Right lobe of liver (tissue), 6 donors: ENCODE results near the gene PTK7. TPM values are rescaled to one million over a fixed set of nuclear protein-coding genes. Genes with fewer than 3 reads are reported as not detected.

Experiments
- ATAC-seq, 4 donors: fragments of 200-7000 bp; cut with Tn5 transposase; one replicate each; pipeline ENCODE4 v1.9.1; 2020; ENCODE audit warnings: mild to moderate bottlenecking in 4 of 4, moderate library complexity in 4 of 4
- DNase-seq, 3 donors: peaks; one replicate each; pipeline ENCODE4 v3.0.0-alpha.2; 2020
- H3K27ac ChIP-seq, 3 donors: fragments of 200-600 bp; one replicate each; pipeline ENCODE4 v1.8.0; 2022
- H3K27me3 ChIP-seq, 2 donors: fragments of 200-600 bp; one replicate each; pipeline ENCODE4 v1.8.0; 2022
- H3K36me3 ChIP-seq, 4 donors: fragments of 200-600 bp; sonication (generic) in 1 of 4; one replicate each; pipeline versions ENCODE4 v1.5.1 to v1.8.0; 2017 to 2022; ENCODE audit warnings: control low read depth in 1 of 4
- H3K4me1 ChIP-seq, 4 donors: fragments of 200-600 bp; sonication (generic) in 1 of 4; one replicate each; pipeline versions ENCODE4 v1.5.1 to v1.8.0; 2017 to 2022; ENCODE audit warnings: control low read depth in 1 of 4
- H3K4me3 ChIP-seq, 3 donors: fragments of 200-600 bp; one replicate each; pipeline ENCODE4 v1.8.0; 2022
- H3K9me3 ChIP-seq, 4 donors: fragments of 200-600 bp; sonication (generic) in 1 of 4; one replicate each; pipeline versions ENCODE4 v1.5.1 to v1.8.0; 2017 to 2022; ENCODE audit warnings: control low read depth in 1 of 4
- CTCF ChIP-seq, 4 donors: fragments of 200-600 bp in 3 of 4; fragments of 450-650 bp in 1 of 4; IDR thresholded peaks; one replicate each; pipeline versions ENCODE4 v1.5.1 to v1.8.0; 2016 to 2022; ENCODE audit warnings: antibody characterized with exemption in 4 of 4, mild to moderate bottlenecking in 2 of 4
- POLR2A ChIP-seq: fragments of 450-650 bp; IDR thresholded peaks from one replicate; pipeline ENCODE4 v1.6.1; 2017; ENCODE audit warnings: antibody characterized with exemption, mild to moderate bottlenecking
- WGBS: methylation state at CpG from one replicate; pipeline ENCODE4 v1.1.6; 2018; ENCODE audit warnings: low coverage, low lambda C conversion rate; ENCODE audit not compliant: insufficient coverage; ENCODE audit errors: missing lambda C conversion rate; 5-methylcytosine and 5-hydroxymethylcytosine counted together
- intact Hi-C, 2 donors: fragments of 100-400 bp; cut with DNase I; formaldehyde crosslinking; loops; one replicate each; pipeline versions ENCODE4 v1.11.2 to v1.14.1; 2022
- total RNA-seq, 6 experiments: library from RNA; depleted of rRNA in 2 of 6; stranded (reverse); fragments of >200 nt in 2 of 6; fragmentation: NEBNext Ultra II Directional in 3 of 6; extraction: Animal tissue kit (Norgen Biotek cat#: 25700) in 3 of 6; gene quantifications; one replicate each; pipeline versions ENCODE4 v1.1.0 to v1.2.4, GENCODE V29; 2016 to 2023
- donor health status: DM: no; HTN: yes; CAD: no.
- donor health status: DM: no; HTN: no; CAD: no.
- donor health status: DM: no; HTN: no; CAD: no.
- donor health status: DM: no; HTN: yes; CAD: no.
- donor health status: DM: no; HTN: yes; CAD: no.

The PTK7 gene
- total RNA-seq, 6 experiments from 2014 or later = 0.55 to 1.8 (median 0.99) TPM

- Histone ChIP-seq H3K27ac (no peak overlapping the region), H3K4me3 (no peak overlapping the region)
- 71% methylated on average over 4 of the region's 5 CpGs for WGBS
Observed at GRCh38 chr6:43091020-43091419, 14.9 kb downstream of the PTK7 start.

GRCh38 chr6:43091436-43091991 is 15.4 kb downstream of the PTK7 start:
- DNase-seq (no peak), ATAC-seq (no peak)
- H3K27me3 ChIP-seq = no peaks in the 10 kb centered on the region
- intact Hi-C loops = no loop called here
- no peaks in the 10 kb centered on the region for H3K36me3 ChIP-seq
- H3K27ac ChIP-seq = no peak overlapping the region
- WGBS = 78% methylated on average over 10 of the region's 10 CpGs
- TF ChIP-seq POLR2A (no peak), CTCF (IDR thresholded peaks at IDR 0.05) (no peak)
- H3K4me3 ChIP-seq = no peak overlapping the region
- H3K9me3 ChIP-seq = no peaks in the 10 kb centered on the region
- no peaks in the 10 kb centered on the region for H3K4me1 ChIP-seq

More at GRCh38 chr6:43091020-43091419, 14.9 kb downstream of the PTK7 start:
- H3K9me3 ChIP-seq = no peaks in the 10 kb centered on the region
- intact Hi-C loops = no loop called here
- TF ChIP-seq CTCF (IDR thresholded peaks at IDR 0.05) (no peak), POLR2A (no peak)
- no peaks in the 10 kb centered on the region for H3K27me3 ChIP-seq
- no peak for ATAC-seq
- no peak for DNase-seq
- H3K4me1 ChIP-seq = no peaks in the 10 kb centered on the region
- no peaks in the 10 kb centered on the region for H3K36me3 ChIP-seq

- Histone ChIP-seq H3K36me3 (no peaks in the 10 kb centered on the region), H3K9me3 (no peaks in the 10 kb centered on the region), H3K4me3 (no peak overlapping the region), H3K4me1 (no peaks in the 10 kb centered on the region), H3K27ac (no peak overlapping the region), H3K27me3 (no peaks in the 10 kb centered on the region)
- ATAC-seq = no peak
- no peak for DNase-seq
- intact Hi-C loops = no loop called here
- TF ChIP-seq POLR2A (no peak), CTCF (IDR thresholded peaks at IDR 0.05) (no peak)
Observed at GRCh38 chr6:43092635-43093034, 16.5 kb downstream of the PTK7 start.

- Histone ChIP-seq H3K36me3 (no peaks in the 10 kb centered on the region), H3K9me3 (no peaks in the 10 kb centered on the region), H3K27ac (no peak overlapping the region), H3K27me3 (no peaks in the 10 kb centered on the region), H3K4me1 (no peaks in the 10 kb centered on the region), H3K4me3 (peak overlapping the region in 2 of 3 donors; percentile 15 to 38)
- WGBS = 54% methylated on average over 9 of the region's 9 CpGs
- no peak for TF ChIP-seq POLR2A
- TF ChIP-seq CTCF (IDR thresholded peaks at IDR 0.05) = no peak
- ATAC-seq (peak; percentile 80 to 93 (median 82)), DNase-seq (no peak)
- intact Hi-C loops = no loop called here
Observed at GRCh38 chr6:43093436-43094289, 17.5 kb downstream of the PTK7 start.
